GM12872 (cell line): ENCODE measurements around the gene CDH4.

ENCODE experiments used
- CTCF ChIP-seq: IDR thresholded peaks from 3 replicates; pipeline ENCODE4 v1.5.1; 2011; ENCODE audit warnings: low read depth, mild to moderate bottlenecking, low read length, moderate library complexity; ENCODE audit not compliant: insufficient read depth

CDH4 gene

GRCh38 chr20:61927826-61928541 lies 675.9 kb downstream of the CDH4 start:
- TF ChIP-seq CTCF, result no peak

GRCh38 chr20:61929561-61929960 lies 677.5 kb downstream of the CDH4 start:
- no peak for TF ChIP-seq CTCF

GRCh38 chr20:61929971-61930666 lies 678.1 kb downstream of the CDH4 start:
- no peak for TF ChIP-seq CTCF

- TF ChIP-seq CTCF, result no peak
Observed at GRCh38 chr20:61930776-61931475, 678.9 kb downstream of the CDH4 start.

- TF ChIP-seq CTCF, result no peak
Observed at GRCh38 chr20:61931476-61932198, 679.6 kb downstream of the CDH4 start.

GRCh38 chr20:61932199-61932592 lies 680.1 kb downstream of the CDH4 start:
- no peak for TF ChIP-seq CTCF
